ENCODE data around the gene TAF4.

DNA sequence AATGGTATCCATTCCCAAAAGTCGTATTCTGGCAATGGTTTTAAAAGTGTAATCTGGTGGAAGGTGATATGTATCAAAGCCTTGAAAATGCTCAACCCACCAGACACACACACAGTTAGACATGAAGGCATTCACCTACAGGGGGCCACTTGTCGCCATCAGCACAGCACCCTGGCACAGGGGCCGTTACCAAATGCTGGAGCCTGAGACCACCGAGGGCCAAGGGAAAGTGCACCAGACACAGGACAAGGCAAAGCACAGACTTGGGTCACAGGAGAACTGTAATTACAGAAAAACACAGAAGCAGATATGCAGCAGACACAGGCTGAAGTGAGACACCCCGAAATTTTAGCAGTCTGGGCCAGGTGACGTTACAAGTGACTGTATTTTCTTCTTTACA is 9.3 kb downstream of the TAF4 start:
- TF ChIP-seq, protein P1, sequence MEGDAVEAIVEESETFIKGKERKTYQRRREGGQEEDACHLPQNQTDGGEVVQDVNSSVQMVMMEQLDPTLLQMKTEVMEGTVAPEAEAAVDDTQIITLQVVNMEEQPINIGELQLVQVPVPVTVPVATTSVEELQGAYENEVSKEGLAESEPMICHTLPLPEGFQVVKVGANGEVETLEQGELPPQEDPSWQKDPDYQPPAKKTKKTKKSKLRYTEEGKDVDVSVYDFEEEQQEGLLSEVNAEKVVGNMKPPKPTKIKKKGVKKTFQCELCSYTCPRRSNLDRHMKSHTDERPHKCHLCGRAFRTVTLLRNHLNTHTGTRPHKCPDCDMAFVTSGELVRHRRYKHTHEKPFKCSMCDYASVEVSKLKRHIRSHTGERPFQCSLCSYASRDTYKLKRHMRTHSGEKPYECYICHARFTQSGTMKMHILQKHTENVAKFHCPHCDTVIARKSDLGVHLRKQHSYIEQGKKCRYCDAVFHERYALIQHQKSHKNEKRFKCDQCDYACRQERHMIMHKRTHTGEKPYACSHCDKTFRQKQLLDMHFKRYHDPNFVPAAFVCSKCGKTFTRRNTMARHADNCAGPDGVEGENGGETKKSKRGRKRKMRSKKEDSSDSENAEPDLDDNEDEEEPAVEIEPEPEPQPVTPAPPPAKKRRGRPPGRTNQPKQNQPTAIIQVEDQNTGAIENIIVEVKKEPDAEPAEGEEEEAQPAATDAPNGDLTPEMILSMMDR (conservative IDR thresholded peaks at IDR 0.05), result no peak
- TF ChIP-seq ZFX (IDR thresholded peaks at IDR 0.05), result no peak

All from C4-2B (cell line).